ENCODE results near the gene SEC14L1.

DNA sequence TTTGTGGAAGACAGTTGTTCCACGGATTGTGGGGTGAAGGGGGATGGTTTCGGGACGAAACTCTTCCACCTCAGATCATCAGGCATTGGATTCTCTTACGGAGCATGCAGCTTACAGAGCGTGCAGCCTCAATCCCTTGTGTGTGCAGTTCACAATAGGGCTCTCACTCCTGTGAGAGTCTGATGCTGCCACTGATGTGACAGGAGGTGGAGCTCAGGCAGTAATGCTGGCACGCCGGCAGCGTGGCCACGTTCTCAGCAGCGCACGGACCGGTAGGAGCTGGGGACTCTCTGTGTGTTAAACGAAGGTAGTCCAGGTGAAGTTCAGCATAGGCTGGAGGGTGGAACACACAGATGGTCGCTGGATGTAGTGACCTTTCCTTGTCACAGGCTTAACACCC is 37.8 kb downstream of the SEC14L1 start:
- TF ChIP-seq POLR2A (IDR thresholded peaks at IDR 0.05; ENCODE audit: low read length), result no peak
- TF ChIP-seq, protein P1, sequence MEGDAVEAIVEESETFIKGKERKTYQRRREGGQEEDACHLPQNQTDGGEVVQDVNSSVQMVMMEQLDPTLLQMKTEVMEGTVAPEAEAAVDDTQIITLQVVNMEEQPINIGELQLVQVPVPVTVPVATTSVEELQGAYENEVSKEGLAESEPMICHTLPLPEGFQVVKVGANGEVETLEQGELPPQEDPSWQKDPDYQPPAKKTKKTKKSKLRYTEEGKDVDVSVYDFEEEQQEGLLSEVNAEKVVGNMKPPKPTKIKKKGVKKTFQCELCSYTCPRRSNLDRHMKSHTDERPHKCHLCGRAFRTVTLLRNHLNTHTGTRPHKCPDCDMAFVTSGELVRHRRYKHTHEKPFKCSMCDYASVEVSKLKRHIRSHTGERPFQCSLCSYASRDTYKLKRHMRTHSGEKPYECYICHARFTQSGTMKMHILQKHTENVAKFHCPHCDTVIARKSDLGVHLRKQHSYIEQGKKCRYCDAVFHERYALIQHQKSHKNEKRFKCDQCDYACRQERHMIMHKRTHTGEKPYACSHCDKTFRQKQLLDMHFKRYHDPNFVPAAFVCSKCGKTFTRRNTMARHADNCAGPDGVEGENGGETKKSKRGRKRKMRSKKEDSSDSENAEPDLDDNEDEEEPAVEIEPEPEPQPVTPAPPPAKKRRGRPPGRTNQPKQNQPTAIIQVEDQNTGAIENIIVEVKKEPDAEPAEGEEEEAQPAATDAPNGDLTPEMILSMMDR (IDR thresholded peaks at IDR 0.05), result no peak
- TF ChIP-seq, protein P2, sequence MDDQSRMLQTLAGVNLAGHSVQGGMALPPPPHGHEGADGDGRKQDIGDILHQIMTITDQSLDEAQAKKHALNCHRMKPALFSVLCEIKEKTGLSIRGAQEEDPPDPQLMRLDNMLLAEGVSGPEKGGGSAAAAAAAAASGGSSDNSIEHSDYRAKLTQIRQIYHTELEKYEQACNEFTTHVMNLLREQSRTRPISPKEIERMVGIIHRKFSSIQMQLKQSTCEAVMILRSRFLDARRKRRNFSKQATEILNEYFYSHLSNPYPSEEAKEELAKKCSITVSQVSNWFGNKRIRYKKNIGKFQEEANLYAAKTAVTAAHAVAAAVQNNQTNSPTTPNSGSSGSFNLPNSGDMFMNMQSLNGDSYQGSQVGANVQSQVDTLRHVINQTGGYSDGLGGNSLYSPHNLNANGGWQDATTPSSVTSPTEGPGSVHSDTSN (IDR thresholded peaks at IDR 0.05), result no peak
- no peak for TF ChIP-seq RCOR1 (IDR thresholded peaks at IDR 0.05; ENCODE audit: low read depth, low read length)
- no peak for TF ChIP-seq TP53 (CRISPR knock-in tag; IDR thresholded peaks at IDR 0.05)

Measured in A549 (cell line).